Raji (cell line): ENCODE measurements around the gene FRY.

Experiments used
- POLR2A ChIP-seq: IDR thresholded peaks from 2 replicates; pipeline ENCODE4 v1.6.1; 2011; ENCODE audit warnings: low read depth, low read length, control low read depth; ENCODE audit not compliant: insufficient read depth

FRY gene

GRCh38 chr13:32272021-32272683, 240.6 kb downstream of the FRY start:
- TF ChIP-seq POLR2A = no peak

- no peak for TF ChIP-seq POLR2A
Observed at GRCh38 chr13:32277839-32278238, 246.3 kb downstream of the FRY start.

- TF ChIP-seq POLR2A = no peak
Observed at GRCh38 chr13:32278426-32278825, 246.9 kb downstream of the FRY start.

- no peak for TF ChIP-seq POLR2A
Observed at GRCh38 chr13:32281096-32281495, 249.5 kb downstream of the FRY start.

GRCh38 chr13:32282096-32282711, 250.6 kb downstream of the FRY start:
- no peak for TF ChIP-seq POLR2A

- TF ChIP-seq POLR2A = no peak
Observed at GRCh38 chr13:32284927-32285632, 253.5 kb downstream of the FRY start.

GRCh38 chr13:32285633-32285965, 254.0 kb downstream of the FRY start:
- TF ChIP-seq POLR2A = no peak

GRCh38 chr13:32297206-32297605, 265.6 kb downstream of the FRY start:
- no peak for TF ChIP-seq POLR2A

- TF ChIP-seq POLR2A = no peak
Observed at GRCh38 chr13:32298695-32299094, 267.1 kb downstream of the FRY start.

- no peak for TF ChIP-seq POLR2A
Observed at GRCh38 chr13:32299893-32300292, 268.3 kb downstream of the FRY start.

- no peak for TF ChIP-seq POLR2A
Observed at GRCh38 chr13:32300406-32300805, 268.8 kb downstream of the FRY start.

- TF ChIP-seq POLR2A = no peak
Observed at GRCh38 chr13:32300920-32301319, 269.3 kb downstream of the FRY start.

GRCh38 chr13:32302461-32302860, 270.9 kb downstream of the FRY start:
- TF ChIP-seq POLR2A = no peak

- no peak for TF ChIP-seq POLR2A
Observed at GRCh38 chr13:32305646-32306045, 274.1 kb downstream of the FRY start.

GRCh38 chr13:32309312-32310133, 277.9 kb downstream of the FRY start:
- no peak for TF ChIP-seq POLR2A
